ENCODE data around the gene SST.

DNA sequence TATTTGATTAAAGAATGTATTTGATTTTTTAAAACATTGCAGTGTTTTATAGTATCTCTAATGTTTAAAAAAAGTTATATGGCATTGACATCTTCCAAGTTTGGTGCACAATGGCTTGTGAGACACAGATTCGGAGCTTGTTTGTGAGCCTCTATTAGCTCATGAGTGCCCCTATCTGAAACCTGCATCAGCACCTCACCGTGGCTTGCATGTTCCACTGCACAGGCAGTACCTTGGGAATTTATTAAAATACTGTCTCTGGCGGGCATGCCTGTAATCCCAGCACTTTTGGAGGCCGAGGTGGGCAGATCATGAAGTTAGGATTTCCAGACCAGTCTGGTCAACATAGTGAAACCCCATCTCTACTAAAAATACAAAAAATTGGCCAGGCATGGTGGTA, 39.0 kb upstream of the SST start:
- TF ChIP-seq POLR2A (IDR thresholded peaks at IDR 0.05) (no peak), EP300 (IDR thresholded peaks at IDR 0.05; ENCODE audit: low read depth) (no peak)
